ENCODE measurements around the gene NDUFS7. TPM values are rescaled to one million over a fixed set of nuclear protein-coding genes. Genes with fewer than 3 reads are reported as not detected.

The NDUFS7 gene
- total and polyA plus RNA-seq, 9 of the 15 experiments (the other 6 are each of a cell fraction or from before 2014, with no cell fraction given) = 6.0 to 271 (median 60.6) TPM

- TF ChIP-seq DNMT1 (IDR thresholded peaks at IDR 0.05) = no peak
- TF ChIP-seq RFX5 (IDR thresholded peaks at IDR 0.05; ENCODE audit: low read depth, low read length) = no peak
- no peak for TF ChIP-seq SMAD3 (CRISPR knock-in tag; conservative IDR thresholded peaks at IDR 0.05)
- TF ChIP-seq, protein P1, sequence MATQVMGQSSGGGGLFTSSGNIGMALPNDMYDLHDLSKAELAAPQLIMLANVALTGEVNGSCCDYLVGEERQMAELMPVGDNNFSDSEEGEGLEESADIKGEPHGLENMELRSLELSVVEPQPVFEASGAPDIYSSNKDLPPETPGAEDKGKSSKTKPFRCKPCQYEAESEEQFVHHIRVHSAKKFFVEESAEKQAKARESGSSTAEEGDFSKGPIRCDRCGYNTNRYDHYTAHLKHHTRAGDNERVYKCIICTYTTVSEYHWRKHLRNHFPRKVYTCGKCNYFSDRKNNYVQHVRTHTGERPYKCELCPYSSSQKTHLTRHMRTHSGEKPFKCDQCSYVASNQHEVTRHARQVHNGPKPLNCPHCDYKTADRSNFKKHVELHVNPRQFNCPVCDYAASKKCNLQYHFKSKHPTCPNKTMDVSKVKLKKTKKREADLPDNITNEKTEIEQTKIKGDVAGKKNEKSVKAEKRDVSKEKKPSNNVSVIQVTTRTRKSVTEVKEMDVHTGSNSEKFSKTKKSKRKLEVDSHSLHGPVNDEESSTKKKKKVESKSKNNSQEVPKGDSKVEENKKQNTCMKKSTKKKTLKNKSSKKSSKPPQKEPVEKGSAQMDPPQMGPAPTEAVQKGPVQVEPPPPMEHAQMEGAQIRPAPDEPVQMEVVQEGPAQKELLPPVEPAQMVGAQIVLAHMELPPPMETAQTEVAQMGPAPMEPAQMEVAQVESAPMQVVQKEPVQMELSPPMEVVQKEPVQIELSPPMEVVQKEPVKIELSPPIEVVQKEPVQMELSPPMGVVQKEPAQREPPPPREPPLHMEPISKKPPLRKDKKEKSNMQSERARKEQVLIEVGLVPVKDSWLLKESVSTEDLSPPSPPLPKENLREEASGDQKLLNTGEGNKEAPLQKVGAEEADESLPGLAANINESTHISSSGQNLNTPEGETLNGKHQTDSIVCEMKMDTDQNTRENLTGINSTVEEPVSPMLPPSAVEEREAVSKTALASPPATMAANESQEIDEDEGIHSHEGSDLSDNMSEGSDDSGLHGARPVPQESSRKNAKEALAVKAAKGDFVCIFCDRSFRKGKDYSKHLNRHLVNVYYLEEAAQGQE (IDR thresholded peaks at IDR 0.05; ENCODE audit: borderline replicate concordance) = no peak
- TF ChIP-seq, protein P1 (CRISPR knock-in tag; IDR thresholded peaks at IDR 0.05; ENCODE audit: low read depth) = no peak
- TF ChIP-seq POLR3G (IDR thresholded peaks at IDR 0.05; ENCODE audit: extremely low read depth, insufficient read length, insufficient replicate concordance) = no peak
- TF ChIP-seq ARNT (IDR thresholded peaks at IDR 0.05) = no peak
- TF ChIP-seq BRD9 (IDR thresholded peaks at IDR 0.05; ENCODE audit: low read depth, partially characterized antibody) = no peak
- TF ChIP-seq, protein P2, sequence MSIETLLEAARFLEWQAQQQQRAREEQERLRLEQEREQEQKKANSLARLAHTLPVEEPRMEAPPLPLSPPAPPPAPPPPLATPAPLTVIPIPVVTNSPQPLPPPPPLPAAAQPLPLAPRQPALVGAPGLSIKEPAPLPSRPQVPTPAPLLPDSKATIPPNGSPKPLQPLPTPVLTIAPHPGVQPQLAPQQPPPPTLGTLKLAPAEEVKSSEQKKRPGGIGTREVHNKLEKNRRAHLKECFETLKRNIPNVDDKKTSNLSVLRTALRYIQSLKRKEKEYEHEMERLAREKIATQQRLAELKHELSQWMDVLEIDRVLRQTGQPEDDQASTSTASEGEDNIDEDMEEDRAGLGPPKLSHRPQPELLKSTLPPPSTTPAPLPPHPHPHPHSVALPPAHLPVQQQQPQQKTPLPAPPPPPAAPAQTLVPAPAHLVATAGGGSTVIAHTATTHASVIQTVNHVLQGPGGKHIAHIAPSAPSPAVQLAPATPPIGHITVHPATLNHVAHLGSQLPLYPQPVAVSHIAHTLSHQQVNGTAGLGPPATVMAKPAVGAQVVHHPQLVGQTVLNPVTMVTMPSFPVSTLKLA (conservative IDR thresholded peaks at IDR 0.05) = no peak
- TF ChIP-seq ZNF23 (CRISPR knock-in tag; IDR thresholded peaks at IDR 0.05) = no peak
- no peak for TF ChIP-seq CREB3 (tag; conservative IDR thresholded peaks at IDR 0.05; ENCODE audit: low read depth)
Observed at GRCh38 chr19:1417681-1418495, 34.2 kb downstream of the NDUFS7 start (continued).
